GM15510 (cell line): ENCODE measurements around the gene ANLN.

Experiments used
- POLR2A ChIP-seq: IDR thresholded peaks from 3 replicates; pipeline ENCODE4 v1.6.1; 2011; ENCODE audit warnings: borderline replicate concordance; ENCODE audit not compliant: insufficient read length; ENCODE audit errors: extremely low read depth

ANLN gene

DNA sequence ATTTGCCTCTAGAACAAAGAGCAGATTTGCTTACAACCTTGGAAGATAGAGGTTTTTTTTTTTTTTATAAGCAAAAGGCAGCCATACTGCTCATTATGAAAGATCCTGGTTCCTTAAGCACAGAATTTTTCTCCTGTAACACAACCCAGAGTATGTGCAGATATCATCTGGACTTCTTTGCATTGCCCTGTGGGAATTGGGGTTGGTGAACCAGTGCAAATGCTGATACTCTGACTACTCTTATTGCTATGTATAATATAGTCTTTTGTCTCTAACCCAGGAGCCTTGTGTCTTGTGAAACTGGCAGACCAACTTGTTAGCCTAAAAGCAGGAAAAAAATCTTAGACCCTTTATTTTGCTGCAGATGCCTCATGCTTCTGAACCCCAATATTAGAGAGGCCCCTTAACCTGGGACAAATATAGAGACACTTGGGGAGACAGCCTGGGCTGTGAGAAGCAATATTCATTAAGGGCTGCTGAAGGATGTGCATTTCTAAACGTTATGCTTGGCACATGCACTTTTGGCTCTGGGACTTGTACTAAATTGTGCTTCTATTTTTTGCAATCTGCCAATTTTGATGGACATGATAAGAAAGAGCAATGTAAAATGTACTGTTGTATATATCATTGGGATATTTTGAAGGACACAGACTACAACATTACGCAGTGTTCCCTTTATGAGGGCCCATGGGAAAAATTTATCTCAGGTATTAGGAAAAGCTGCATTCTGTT, 78.9 kb downstream of the ANLN start:
- no peak for TF ChIP-seq POLR2A

DNA sequence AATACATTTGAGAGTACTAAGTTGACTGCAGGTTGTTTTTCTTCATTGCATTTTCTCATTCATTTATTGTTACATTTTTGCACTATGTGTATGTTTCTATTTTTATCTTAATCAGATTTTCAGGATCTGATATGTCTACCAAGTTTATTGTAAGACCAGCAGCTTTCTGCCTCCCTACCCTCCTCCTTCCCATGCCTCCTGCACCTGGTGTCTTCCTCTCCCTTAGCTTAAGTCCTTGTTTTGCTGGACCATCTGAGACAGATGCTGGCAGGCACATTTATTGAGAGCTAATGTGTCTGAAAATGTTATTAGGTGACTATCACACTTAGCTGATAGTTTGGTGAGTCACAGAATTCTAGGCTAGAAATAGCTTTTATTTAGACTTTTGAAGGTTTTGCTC, 79.6 kb downstream of the ANLN start:
- TF ChIP-seq POLR2A: no peak

DNA sequence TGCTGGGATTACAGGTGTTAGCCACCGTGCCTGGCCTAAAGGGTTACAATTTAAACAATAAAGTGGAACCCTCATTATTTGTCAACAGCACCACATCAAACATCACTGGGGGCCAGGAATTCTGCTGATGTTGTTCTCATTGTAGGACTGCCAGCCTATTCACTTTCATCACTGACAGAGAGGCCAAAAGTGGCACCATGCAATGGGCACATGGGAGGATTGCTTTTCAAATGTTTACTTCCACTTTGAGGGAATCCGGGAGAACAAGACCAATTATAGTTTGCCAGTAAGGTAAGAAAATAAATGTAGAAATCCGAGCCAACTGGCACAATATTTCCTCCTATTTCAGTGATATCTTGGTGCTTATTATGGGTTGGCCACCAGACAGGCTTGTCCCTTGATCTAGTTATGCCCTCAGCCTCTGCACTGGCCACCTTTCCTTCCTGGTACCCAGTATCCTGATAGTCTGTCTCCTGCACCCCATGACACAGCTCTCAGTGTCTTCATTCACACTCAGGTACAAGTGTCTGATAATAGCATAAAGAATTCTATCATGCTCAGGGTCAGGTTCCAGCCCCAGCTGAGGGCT, 82.6 kb downstream of the ANLN start:
- TF ChIP-seq POLR2A: no peak

GRCh38 chr7:36473454-36474282, 84.0 kb downstream of the ANLN start:
- TF ChIP-seq POLR2A: no peak

DNA sequence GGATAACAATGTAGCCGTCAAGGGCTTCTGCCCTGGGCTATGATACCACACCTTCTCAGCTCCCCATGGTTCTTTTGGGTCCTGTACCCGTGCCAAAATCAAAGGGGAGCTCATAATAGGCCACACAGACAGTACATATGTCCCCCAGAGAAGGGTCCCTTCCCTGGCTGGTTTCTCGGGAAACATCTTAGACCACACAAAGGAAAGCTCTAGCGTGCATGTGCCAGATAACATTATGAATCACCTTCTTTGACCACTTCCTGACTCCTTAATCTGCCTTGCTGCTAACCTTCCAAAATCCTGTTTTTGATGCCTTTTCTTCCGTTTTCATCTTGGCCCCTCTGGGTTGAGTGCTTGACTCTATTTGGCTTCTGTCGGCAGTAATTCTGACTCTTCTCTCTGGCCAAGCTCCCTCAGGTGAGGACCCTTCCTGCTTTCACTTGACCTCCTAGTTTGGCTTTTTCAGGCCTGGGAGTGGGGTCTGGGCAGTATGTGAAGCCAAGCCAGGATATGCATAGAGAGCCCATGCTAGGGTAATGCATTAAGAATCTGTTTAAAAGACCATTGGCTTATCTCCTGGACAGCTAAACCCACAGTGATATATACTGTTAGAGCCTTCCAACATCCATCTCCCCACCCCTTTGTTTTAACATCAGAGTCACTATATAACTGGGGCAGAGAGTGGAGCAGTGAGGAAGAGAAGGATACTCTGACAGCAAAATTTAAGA, 84.8 kb downstream of the ANLN start:
- TF ChIP-seq POLR2A: no peak

GRCh38 chr7:36475011-36475342, 85.3 kb downstream of the ANLN start:
- no peak for TF ChIP-seq POLR2A

DNA sequence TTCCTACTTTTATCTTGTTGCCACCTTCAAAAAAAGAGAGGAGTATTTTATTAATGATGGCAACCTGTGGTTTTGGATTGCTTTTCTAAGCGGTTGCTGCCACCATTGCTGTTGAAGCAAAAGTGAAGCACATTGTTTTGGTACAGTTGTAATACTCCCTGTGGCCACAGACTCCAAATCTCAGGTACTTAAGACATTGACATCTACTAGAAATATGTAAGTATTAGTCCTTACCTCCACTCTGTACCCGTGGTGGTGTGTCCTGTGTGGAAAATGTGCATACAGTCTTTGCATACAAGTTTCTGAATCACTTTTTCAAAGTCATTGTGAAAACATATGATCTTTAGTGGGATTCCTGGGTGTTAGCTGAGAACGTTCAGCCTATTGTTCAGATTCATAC, 85.7 kb downstream of the ANLN start:
- TF ChIP-seq POLR2A: no peak

- no peak for TF ChIP-seq POLR2A
Measured at GRCh38 chr7:36478745-36479144, 89.1 kb downstream of the ANLN start.

- no peak for TF ChIP-seq POLR2A
Measured at GRCh38 chr7:36484265-36484664, 94.6 kb downstream of the ANLN start.

DNA sequence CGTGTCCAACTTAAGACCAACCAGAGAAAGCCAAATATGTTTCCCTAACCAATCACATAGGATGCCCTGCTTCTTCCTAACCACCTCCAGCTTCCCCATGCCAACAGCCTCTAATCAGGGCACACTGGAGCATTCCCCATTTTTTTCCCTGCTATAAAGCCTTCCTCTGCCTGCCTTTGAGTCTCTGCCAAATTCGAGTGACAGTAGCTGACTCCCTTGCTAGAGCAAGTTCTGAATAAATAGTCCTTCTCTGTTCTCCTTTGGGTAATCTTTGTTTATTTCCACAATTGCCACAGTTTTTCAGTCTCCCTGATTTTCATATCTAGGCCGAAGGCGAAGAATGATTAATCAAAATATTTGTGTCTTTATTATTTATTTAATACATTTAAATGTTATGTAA, 96.7 kb downstream of the ANLN start:
- TF ChIP-seq POLR2A: no peak

- no peak for TF ChIP-seq POLR2A
Measured at GRCh38 chr7:36487756-36488336, 98.2 kb downstream of the ANLN start.

DNA sequence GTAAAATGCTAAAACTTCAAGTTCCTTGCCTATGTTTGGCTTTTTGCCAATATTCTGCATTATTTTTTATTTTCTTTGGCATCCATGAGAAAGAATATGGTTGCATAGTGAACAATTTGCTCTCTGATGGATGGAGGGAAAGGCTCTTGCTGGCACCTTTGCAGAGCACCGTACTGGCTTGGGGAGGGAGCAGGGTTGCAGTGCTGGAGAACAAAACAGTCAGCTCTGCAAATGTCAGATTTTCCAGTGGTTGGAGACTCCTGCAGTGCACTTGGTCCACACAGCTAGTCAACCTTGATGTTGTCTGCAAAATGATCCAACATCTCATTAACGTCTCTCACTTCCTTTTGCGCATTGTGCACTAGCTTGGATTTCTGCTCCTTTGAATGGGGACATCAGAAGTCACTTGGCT, 100.8 kb downstream of the ANLN start:
- no peak for TF ChIP-seq POLR2A

GRCh38 chr7:36491317-36491716, 101.7 kb downstream of the ANLN start:
- TF ChIP-seq POLR2A: no peak

- TF ChIP-seq POLR2A: no peak
Measured at GRCh38 chr7:36496576-36496975, 106.9 kb downstream of the ANLN start.

- TF ChIP-seq POLR2A: no peak
Measured at GRCh38 chr7:36497775-36498174, 108.1 kb downstream of the ANLN start.
